H1 (cell line): ENCODE data around the gene LRBA. TPM values are rescaled to one million over a fixed set of nuclear protein-coding genes. Genes with fewer than 3 reads are reported as not detected.
A peak's percentile ranks its signal among the peaks of the same experiment; 100 is the strongest.

ENCODE experiments used
- CTCF ChIA-PET: fragments of 300-600 bp; sonication (Branson Sonifier 250); formaldehyde crosslinking; loops from one replicate; lab custom pipeline; 2021; ENCODE audit not compliant: partially characterized antibody; lab: Charles Lee
- POLR2A ChIA-PET: fragments of 300-600 bp; sonication (Branson Sonifier 250); formaldehyde crosslinking; loops from one replicate; lab custom pipeline; 2021; ENCODE audit warnings: inconsistent platforms; ENCODE audit not compliant: partially characterized antibody; lab: Charles Lee
- DNase-seq, 2 experiments: peaks; one replicate each; pipeline versions ENCODE4 v3.0.0 to v3.0.0-alpha.2; 2010 to 2022; ENCODE audit warnings: low spot score in 2 of 2, low read depth in 1 of 2, mixed read lengths in 1 of 2
- FAIRE-seq: peaks from 2 replicates; lab custom pipeline; 2011; peaks lifted over from hg19 to GRCh38; lab: Jason Lieb, UNC
- H2AFZ ChIP-seq: 2 replicates; pipeline ENCODE4 v1.8.1; 2012; ENCODE audit warnings: low read length, inconsistent platforms
- H2AK5ac ChIP-seq: 2 replicates; pipeline ENCODE4 v1.6.1; 2013; ENCODE audit warnings: low read depth, low read length
- H2BK120ac ChIP-seq: replicated peaks from 2 replicates; pipeline ENCODE3; 2013; ENCODE audit warnings: low read depth, low read length, inconsistent platforms
- H2BK12ac ChIP-seq: 2 replicates; pipeline ENCODE4 v1.6.1; 2013; ENCODE audit warnings: low read depth, low read length
- H2BK15ac ChIP-seq: 2 replicates; pipeline ENCODE4 v1.6.1; 2013; ENCODE audit warnings: low read length
- H2BK20ac ChIP-seq: 2 replicates; pipeline ENCODE4 v1.6.1; 2013; ENCODE audit warnings: low read length
- H2BK5ac ChIP-seq: 2 replicates; pipeline ENCODE4 v1.6.1; 2013; ENCODE audit warnings: low read depth, low read length
- H3K14ac ChIP-seq: 2 replicates; pipeline ENCODE4 v1.6.1; 2013; ENCODE audit warnings: inconsistent platforms; ENCODE audit not compliant: insufficient read length
- H3K18ac ChIP-seq: 2 replicates; pipeline ENCODE4 v1.6.1; 2013; ENCODE audit warnings: low read length; ENCODE audit errors: extremely low read depth
- H3K23ac ChIP-seq: 2 replicates; pipeline ENCODE4 v1.6.1; 2013; ENCODE audit warnings: inconsistent platforms; ENCODE audit not compliant: insufficient read length
- H3K23me2 ChIP-seq: 2 replicates; pipeline ENCODE4 v1.6.1; 2013; ENCODE audit warnings: low read depth, low read length
- H3K27ac ChIP-seq: 2 replicates; pipeline ENCODE4 v1.6.1; 2011; ENCODE audit warnings: low read depth, low read length, inconsistent platforms
- H3K27me3 ChIP-seq, 4 experiments: replicated peaks in 1 of 4; 1 replicate in 1 of 4; 2 replicates in 3 of 4; pipeline versions ENCODE4 v1.6.1 to v1.8.1; 2011 to 2013; ENCODE audit warnings: low read length in 3 of 4, mild to moderate bottlenecking in 3 of 4, inconsistent platforms in 2 of 4, mixed read lengths in 2 of 4, moderate library complexity in 1 of 4; ENCODE audit not compliant: control insufficient read depth in 3 of 4, insufficient read depth in 3 of 4; ENCODE audit errors: extremely low read depth in 1 of 4
- H3K36me3 ChIP-seq, 4 experiments: 2 replicates each; pipeline versions ENCODE4 v1.6.1 to v1.8.1; 2011 to 2013; ENCODE audit warnings: mild to moderate bottlenecking in 4 of 4, low read length in 3 of 4, moderate library complexity in 2 of 4, control low read depth in 1 of 4, inconsistent platforms in 1 of 4; ENCODE audit not compliant: insufficient read depth in 4 of 4, control insufficient read depth in 2 of 4
- H3K4ac ChIP-seq: replicated peaks from 2 replicates; pipeline ENCODE3; 2013; ENCODE audit warnings: low read length, low read depth, mixed read lengths, inconsistent platforms; ENCODE audit not compliant: insufficient read length
- H3K4me1 ChIP-seq, 4 experiments: replicated peaks in 1 of 4; 1 replicate in 1 of 4; 2 replicates in 3 of 4; pipeline versions ENCODE4 v1.6.1 to v1.8.1; 2011 to 2013; ENCODE audit warnings: low read length in 3 of 4, inconsistent platforms in 2 of 4, mixed read lengths in 1 of 4; ENCODE audit not compliant: insufficient read depth in 4 of 4, control insufficient read depth in 3 of 4
- H3K4me2 ChIP-seq, 2 experiments: 2 replicates each; pipeline versions ENCODE4 v1.6.1 to v1.8.1; 2011 to 2013; ENCODE audit warnings: low read depth in 2 of 2, low read length in 2 of 2, control low read depth in 1 of 2, inconsistent platforms in 1 of 2, mild to moderate bottlenecking in 1 of 2; ENCODE audit not compliant: insufficient read depth in 1 of 2
- H3K4me3 ChIP-seq, 4 experiments: fragments of 200-600, 300-600 bp in 1 of 4; sonication (generic), shearing (Covaris generic), sonication (Bioruptor Twin) in 1 of 4; 2 replicates each; pipeline versions ENCODE4 v1.5.1 to v1.8.1; 2011 to 2016; ENCODE audit warnings: low read length in 4 of 4, low read depth in 3 of 4, control low read depth in 2 of 4, inconsistent platforms in 2 of 4, mild to moderate bottlenecking in 2 of 4, mixed read lengths in 1 of 4, moderate library complexity in 1 of 4; ENCODE audit not compliant: insufficient read depth in 2 of 4; ENCODE audit errors: extremely low read depth in 1 of 4
- H3K56ac ChIP-seq: replicated peaks from 2 replicates; pipeline ENCODE3; 2013; ENCODE audit warnings: low read depth, mild to moderate bottlenecking, mixed read lengths, low read length, inconsistent platforms; ENCODE audit not compliant: insufficient read length
- H3K79me1 ChIP-seq: 2 replicates; pipeline ENCODE4 v1.6.1; 2013; ENCODE audit warnings: low read depth, low read length, control low read depth
- H3K79me2 ChIP-seq, 2 experiments: 2 replicates each; pipeline versions ENCODE4 v1.6.1 to v1.8.1; 2012 to 2013; ENCODE audit warnings: low read length in 2 of 2, mild to moderate bottlenecking in 2 of 2, inconsistent platforms in 1 of 2; ENCODE audit not compliant: insufficient read depth in 2 of 2, control insufficient read depth in 1 of 2
- H3K9ac ChIP-seq, 4 experiments: replicated peaks in 1 of 4; 1 replicate in 1 of 4; 2 replicates in 3 of 4; pipeline versions ENCODE4 v1.6.1 to v1.8.1; 2011 to 2013; ENCODE audit warnings: low read depth in 3 of 4, low read length in 3 of 4, control low read depth in 2 of 4, mild to moderate bottlenecking in 2 of 4, moderate library complexity in 2 of 4, inconsistent platforms in 1 of 4; ENCODE audit errors: extremely low read depth in 1 of 4
- H3K9me3 ChIP-seq, 2 experiments: 2 replicates each; pipeline versions ENCODE4 v1.6.1 to v1.8.1; 2012 to 2013; ENCODE audit warnings: mild to moderate bottlenecking in 2 of 2, moderate library complexity in 2 of 2, control low read depth in 1 of 2, inconsistent platforms in 1 of 2, low read depth in 1 of 2, low read length in 1 of 2, mixed read lengths in 1 of 2; ENCODE audit not compliant: insufficient read depth in 2 of 2
- H4K20me1 ChIP-seq, 2 experiments: replicated peaks in 1 of 2; 2 replicates each; pipeline versions ENCODE3 to v1.8.1; 2011 to 2013; ENCODE audit warnings: inconsistent platforms in 2 of 2, low read length in 2 of 2, mild to moderate bottlenecking in 1 of 2; ENCODE audit not compliant: insufficient read depth in 2 of 2, control insufficient read depth in 1 of 2
- H4K5ac ChIP-seq: 2 replicates; pipeline ENCODE4 v1.6.1; 2013; ENCODE audit warnings: low read length, low read depth, mixed read lengths, inconsistent platforms; ENCODE audit not compliant: insufficient read length
- H4K8ac ChIP-seq: 2 replicates; pipeline ENCODE4 v1.8.0; 2013; ENCODE audit warnings: mild to moderate bottlenecking, moderate library complexity, low read length, inconsistent platforms; ENCODE audit not compliant: insufficient read depth; ENCODE audit errors: extremely low read depth
- H4K91ac ChIP-seq: replicated peaks from 2 replicates; pipeline ENCODE3; 2013; ENCODE audit warnings: low read length, mixed read lengths, inconsistent platforms; ENCODE audit not compliant: insufficient read length
- BCL11A ChIP-seq, 2 experiments: IDR thresholded peaks; one replicate each; pipeline ENCODE4 v1.6.1; 2011; ENCODE audit warnings: low read depth in 2 of 2, low read length in 2 of 2, mild to moderate bottlenecking in 2 of 2
- CBX8 ChIP-seq: fragments of 300-800, 300-1000 bp; sonication (generic); IDR thresholded peaks from 2 replicates; pipeline ENCODE4 v1.7.1; 2016; ENCODE audit warnings: low read depth, low read length, borderline replicate concordance
- CHD1 ChIP-seq: IDR thresholded peaks from 2 replicates; pipeline ENCODE4 v1.6.1; 2012; ENCODE audit warnings: low read depth, low read length, improper control_type of control experiment
- CREB1 ChIP-seq: IDR thresholded peaks from 2 replicates; pipeline ENCODE4 v1.6.1; 2012; ENCODE audit warnings: inconsistent platforms
- EZH2 ChIP-seq: fragments of 200-600 bp; sonication (generic); IDR thresholded peaks from 2 replicates; pipeline ENCODE4 v1.7.1; 2012; ENCODE audit warnings: low read depth, mild to moderate bottlenecking, moderate library complexity, low read length, inconsistent platforms; ENCODE audit not compliant: severe bottlenecking
- JUN ChIP-seq: IDR thresholded peaks from 2 replicates; pipeline ENCODE4 v1.6.1; 2011; ENCODE audit warnings: low read depth, mild to moderate bottlenecking, improper control_type of control experiment, low read length
- TBP ChIP-seq: IDR thresholded peaks from 2 replicates; pipeline ENCODE4 v1.6.1; 2011; ENCODE audit warnings: low read depth, low read length, improper control_type of control experiment
- WGBS, 2 experiments: shearing (Covaris generic) in 1 of 2; methylation state at CpG; one replicate each; pipeline versions ENCODE4 v1.1.6 to v1.1.7; 2013 to 2015; ENCODE audit warnings: low lambda C conversion rate in 2 of 2, mixed read lengths in 2 of 2, inconsistent platforms in 1 of 2, low coverage in 1 of 2, missing lambda C conversion rate in 1 of 2; ENCODE audit not compliant: insufficient replicate concordance in 2 of 2, insufficient coverage in 1 of 2, insufficient read length in 1 of 2; ENCODE audit errors: extremely low coverage in 1 of 2, missing lambda C conversion rate in 1 of 2; 5-methylcytosine and 5-hydroxymethylcytosine counted together
- polyA plus RNA-seq, 7 experiments: library from polyadenylated mRNA; depleted of rRNA in 3 of 7; stranded (reverse) in 5 of 7; unstranded in 2 of 7; fragments of >200 nt in 5 of 7; fragments of 200-250 nt in 2 of 7; gene quantifications; 1 replicate in 5 of 7; 2 replicates in 1 of 7; 4 replicates in 1 of 7; pipeline versions ENCODE4 v1.2.1 to v1.2.3, GENCODE V29; 2011 to 2013; ENCODE audit warnings: missing spikeins in 2 of 7, mixed read lengths in 2 of 7
- total RNA-seq: library from RNA; stranded (reverse); fragmentation: NEBNext Ultra II Directional; extraction: Animal tissue kit (Norgen Biotek cat#: 25700); gene quantifications from 2 replicates; pipeline ENCODE4 v1.2.1, GENCODE V29; 2021
- TF ChIP-seq, protein P1 (sequence below): IDR thresholded peaks from 2 replicates; pipeline ENCODE4 v1.6.1; 2012; ENCODE audit warnings: inconsistent platforms
- TF ChIP-seq, protein P2 (sequence below): IDR thresholded peaks from 2 replicates; pipeline ENCODE4 v1.6.1; 2012; ENCODE audit warnings: inconsistent platforms

LRBA gene
- total and polyA plus RNA-seq, 2 of the 8 experiments (the other 6 are each of a cell fraction or from before 2014, with no cell fraction given): 54.6 to 83.2 TPM

DNA sequence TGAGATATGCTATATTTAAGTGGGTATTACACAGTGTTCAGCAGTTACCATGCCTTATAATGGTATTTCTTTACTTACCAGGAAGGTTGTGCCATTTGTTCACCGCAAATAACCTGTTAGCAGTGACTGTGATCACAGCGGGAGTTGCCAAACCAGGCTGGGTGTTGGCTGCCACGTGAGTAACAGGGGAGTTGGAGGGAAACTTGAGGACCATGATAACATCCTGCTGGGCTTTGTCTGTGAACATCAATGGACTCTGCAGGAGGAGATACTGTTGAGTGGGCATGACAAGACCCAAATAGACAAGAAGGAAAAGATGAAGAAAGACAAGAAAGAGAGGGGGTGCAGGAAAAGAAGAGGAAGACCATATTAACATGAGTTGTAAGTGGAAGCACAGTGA is 694.0 kb downstream of the LRBA start:
- no peak overlapping the region for H2AK5ac ChIP-seq
- TF ChIP-seq CHD1 (no peak), BCL11A (IDR thresholded peaks at IDR 0.05; ENCODE audit: low read depth in 2 of 2, low read length in 2 of 2) (no peak), EZH2 (no peak), TBP (no peak), CREB1 (no peak), CBX8 (no peak), JUN (no peak)
- TF ChIP-seq, protein P1, sequence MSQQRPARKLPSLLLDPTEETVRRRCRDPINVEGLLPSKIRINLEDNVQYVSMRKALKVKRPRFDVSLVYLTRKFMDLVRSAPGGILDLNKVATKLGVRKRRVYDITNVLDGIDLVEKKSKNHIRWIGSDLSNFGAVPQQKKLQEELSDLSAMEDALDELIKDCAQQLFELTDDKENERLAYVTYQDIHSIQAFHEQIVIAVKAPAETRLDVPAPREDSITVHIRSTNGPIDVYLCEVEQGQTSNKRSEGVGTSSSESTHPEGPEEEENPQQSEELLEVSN: peak; percentile 96
- TF ChIP-seq, protein P2, sequence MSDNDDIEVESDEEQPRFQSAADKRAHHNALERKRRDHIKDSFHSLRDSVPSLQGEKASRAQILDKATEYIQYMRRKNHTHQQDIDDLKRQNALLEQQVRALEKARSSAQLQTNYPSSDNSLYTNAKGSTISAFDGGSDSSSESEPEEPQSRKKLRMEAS: peak; percentile 85
- H2BK15ac ChIP-seq: no peak overlapping the region
- H2BK120ac ChIP-seq: no peak overlapping the region
- no peak overlapping the region for H4K91ac ChIP-seq
- WGBS, 2 experiments: 64% methylated on average over 3 of the region's 3 CpGs; no CpG with 5 or more reads in 1 of the 2 experiments
- DNase-seq (no peak), FAIRE-seq (no peak)
- no peak overlapping the region for H3K4ac ChIP-seq
- no peaks in the 10 kb centered on the region for H3K79me1 ChIP-seq
- H3K27me3 ChIP-seq: no peaks in the 10 kb centered on the region
- H3K23ac ChIP-seq: no peak overlapping the region
- H3K23me2 ChIP-seq: no peaks in the 10 kb centered on the region
- peaks cover 3 to 4% of the 10 kb centered on the region in 2 experiments for H4K20me1 ChIP-seq
- POLR2A ChIA-PET: no interaction called here
- H3K9ac ChIP-seq: no peak overlapping the region
- no peak overlapping the region for H3K4me3 ChIP-seq
- H3K79me2 ChIP-seq: no peaks in the 10 kb centered on the region
- no peak overlapping the region for H3K14ac ChIP-seq
- no peak overlapping the region for H3K56ac ChIP-seq
- no peaks in the 10 kb centered on the region for H3K36me3 ChIP-seq
- H4K8ac ChIP-seq: no peak overlapping the region
- no peak overlapping the region for H2AFZ ChIP-seq
- H3K4me1 ChIP-seq: no peaks in the 10 kb centered on the region; a peak in 1 of 7 replicates
- no peak overlapping the region for H3K27ac ChIP-seq
- no peaks in the 10 kb centered on the region for H3K9me3 ChIP-seq
- H2BK20ac ChIP-seq: no peak overlapping the region
- no peak overlapping the region for H3K18ac ChIP-seq
- no peak overlapping the region for H4K5ac ChIP-seq
- H3K4me2 ChIP-seq: no peak overlapping the region; a peak in 1 of 4 replicates
- H2BK12ac ChIP-seq: no peak overlapping the region
- CTCF ChIA-PET: interaction anchor here (0.6 to 1.7 kb wide), 3 partner anchors 17 to 123 kb away, joined by 3 to 5 read pairs (median 3); no protein-coding TSS in a partner anchor
- no peak overlapping the region for H2BK5ac ChIP-seq
